SW480 (cell line): ENCODE results near the gene CC2D1B.
"Not testable (repeated sequence)": the region's sequence is repeated elsewhere in the genome, so short reads cannot be mapped to it uniquely, and the experiment has no call there.

ENCODE experiments used
- DNase-seq: peaks from one replicate; pipeline ENCODE4 v3.0.0-alpha.2; 2016; ENCODE audit warnings: low spot score

CC2D1B gene, protein sequence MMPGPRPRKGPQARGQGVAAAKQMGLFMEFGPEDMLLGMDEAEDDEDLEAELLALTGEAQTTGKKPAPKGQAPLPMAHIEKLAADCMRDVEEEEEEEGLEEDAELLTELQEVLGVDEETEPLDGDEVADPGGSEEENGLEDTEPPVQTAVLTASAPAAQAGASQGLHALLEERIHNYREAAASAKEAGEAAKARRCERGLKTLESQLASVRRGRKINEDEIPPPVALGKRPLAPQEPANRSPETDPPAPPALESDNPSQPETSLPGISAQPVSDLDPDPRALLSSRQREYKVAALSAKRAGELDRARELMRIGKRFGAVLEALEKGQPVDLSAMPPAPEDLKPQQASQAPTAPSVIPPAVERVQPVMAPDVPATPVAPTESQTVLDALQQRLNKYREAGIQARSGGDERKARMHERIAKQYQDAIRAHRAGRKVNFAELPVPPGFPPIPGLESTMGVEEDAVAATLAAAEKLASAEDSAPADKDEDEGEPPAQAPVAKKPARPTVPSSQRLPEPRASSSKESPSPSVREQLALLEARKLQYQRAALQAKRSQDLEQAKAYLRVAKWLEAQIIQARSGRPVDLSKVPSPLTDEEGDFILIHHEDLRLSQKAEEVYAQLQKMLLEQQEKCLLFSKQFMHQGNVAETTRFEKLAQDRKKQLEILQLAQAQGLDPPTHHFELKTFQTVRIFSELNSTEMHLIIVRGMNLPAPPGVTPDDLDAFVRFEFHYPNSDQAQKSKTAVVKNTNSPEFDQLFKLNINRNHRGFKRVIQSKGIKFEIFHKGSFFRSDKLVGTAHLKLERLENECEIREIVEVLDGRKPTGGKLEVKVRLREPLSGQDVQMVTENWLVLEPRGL

DNA sequence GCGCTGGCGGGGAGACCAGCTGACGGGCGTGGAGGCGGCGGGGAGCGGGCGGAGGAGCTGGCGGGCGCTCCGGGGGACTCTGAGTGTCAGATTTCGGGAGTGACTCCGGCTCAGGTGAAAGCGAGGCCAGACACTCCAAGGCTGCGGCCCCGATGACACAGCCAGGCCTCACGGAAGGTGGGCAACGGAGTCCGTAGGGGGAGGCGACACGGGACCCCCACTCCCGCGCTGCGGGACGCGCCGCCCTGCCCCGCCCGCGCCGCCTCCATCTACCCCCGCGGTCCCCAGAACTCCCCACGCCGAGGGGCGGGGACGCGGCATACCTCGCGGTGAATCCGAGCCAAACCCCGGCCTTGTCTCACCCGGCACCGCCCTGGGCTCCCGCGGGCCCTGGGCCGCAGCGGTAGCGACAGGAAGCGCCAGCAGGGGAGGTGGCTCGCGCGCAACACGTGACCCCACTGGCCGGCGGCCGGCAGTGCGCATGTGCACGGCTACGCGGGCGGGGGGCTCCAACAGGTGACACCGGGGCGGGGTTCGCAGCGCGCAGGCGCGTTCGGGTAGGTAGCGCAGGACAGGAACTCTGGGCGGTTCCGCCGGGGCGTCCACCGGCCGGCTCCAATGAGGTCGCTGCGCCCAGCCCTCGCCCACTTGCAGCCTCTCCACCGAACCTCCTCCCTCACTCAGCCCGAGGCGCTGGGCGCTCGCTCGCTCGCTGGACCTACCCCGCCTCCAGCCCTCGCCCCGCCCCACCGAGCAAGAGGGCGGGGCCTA lies at the start of gene CC2D1B:
CC2D1B (minus strand) TSS at position 460 of the 771 bp plus-strand sequence. CDS start 1,585 bp downstream, outside the sequence.
- DNase-seq: peak; percentile 97

DNA sequence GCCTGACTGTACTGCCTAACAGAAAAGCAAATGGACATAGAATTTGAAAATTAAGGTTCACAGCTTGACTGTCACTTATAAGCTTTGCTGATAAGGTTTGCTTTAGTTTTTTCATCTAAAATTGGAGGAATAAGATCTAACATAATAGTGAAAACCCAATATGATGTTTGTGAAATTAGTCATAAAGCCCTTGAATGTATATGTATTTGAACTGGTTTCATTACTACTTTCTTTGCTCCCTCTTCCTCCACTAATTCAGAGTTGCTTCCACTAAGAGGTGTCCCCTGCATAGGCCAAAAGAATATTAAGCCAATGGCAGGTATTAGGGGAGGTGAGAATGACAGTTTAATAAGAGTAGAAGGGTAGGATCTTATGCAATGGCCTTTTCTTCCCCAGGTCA lies 48.9 kb upstream of the CC2D1B start:
- no peak for DNase-seq

DNA sequence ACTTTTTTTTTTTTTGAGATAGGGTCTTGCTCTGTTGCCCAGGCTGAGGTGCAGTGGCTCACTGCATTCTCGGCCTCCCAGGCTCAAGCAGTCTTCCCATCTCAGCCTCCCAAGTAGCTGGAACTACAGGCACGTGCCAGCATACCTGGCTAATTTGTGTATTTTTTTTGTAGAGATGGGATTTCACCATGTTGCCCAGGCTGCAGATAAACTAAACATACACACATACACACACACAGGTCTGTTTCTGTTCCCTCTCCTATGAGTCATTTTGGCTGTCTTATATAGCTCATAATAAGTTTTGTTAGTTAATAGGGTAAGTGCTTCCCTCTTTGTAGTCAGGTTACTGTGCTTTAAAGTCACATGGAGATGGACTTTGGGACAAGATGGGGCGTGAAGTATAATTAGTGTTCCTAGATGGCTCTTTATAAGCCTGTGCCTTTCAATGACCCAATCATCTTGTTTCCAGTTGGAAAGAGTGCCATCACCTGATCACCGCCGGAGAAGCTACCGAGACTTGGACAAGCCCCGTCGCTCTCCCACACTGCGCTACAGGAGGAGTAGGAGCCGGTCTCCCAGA lies 47.5 kb upstream of the CC2D1B start:
- DNase-seq: peak; percentile 3

DNA sequence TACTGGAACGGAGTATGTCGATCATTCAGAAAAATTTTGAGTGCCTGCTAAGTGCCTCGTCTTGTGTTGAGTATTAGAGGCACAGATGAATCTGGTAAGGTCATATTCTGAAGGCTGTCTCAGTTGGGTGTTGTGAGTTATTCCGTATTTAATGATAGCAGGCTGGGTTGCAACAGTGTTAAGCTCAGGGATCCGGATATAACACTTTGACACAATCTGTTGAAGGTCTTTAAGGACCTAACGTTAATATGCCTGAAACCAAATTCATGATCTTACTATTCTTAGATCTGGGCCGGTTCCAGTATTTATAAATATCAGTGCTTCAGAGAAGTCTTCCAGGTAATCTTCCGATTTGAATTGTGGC lies 39.0 kb upstream of the CC2D1B start:
- DNase-seq: no peak

DNA sequence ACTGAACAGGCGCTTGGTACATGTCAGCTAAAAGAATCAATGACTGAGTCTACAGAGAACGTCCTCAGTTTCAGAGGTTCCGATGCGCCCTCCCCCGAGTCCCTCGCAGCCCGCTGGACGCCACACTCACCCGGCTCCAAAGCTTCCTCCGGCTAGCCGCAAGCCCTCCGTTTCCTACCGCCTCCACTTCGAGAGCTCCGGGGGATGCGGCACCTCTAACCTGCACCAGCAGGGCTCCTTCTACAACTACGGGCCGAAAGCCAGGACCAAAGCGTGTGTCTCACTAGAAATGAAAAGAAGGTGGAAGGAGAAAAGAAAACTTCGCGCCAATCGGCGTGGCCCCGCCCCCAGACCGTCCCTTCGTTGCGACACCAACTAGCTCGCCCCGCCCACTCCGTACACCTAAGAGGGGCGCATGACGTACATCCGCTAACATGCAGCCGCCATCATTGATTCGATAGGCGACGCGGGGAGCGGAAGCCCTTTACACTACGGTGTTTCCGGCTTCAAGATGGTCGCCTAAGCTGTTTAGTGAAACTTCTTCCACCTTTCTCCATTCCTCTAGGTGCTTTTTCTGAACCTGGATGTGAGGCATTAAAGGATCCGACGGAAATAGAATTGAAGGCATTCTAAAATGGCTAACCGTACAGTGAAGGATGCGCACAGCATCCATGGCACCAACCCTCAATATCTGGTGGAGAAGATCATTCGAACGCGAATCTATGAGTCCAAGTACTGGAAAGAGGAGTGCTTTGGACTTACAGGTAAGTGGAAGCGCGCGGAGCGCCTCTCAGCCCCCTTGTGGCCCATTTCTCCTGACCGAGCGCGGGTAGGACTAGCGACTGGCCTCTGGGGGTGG lies 38.3 kb upstream of the CC2D1B start, which contains the start of the genes ORC1 and PRPF38A:
ORC1 (minus strand) TSS at position 308 of the 859 bp plus-strand sequence. CDS start 2,200 bp downstream, outside the sequence.
PRPF38A (plus strand) TSS at position 487 of the 859 bp plus-strand sequence; CDS start at position 635, 148 bp downstream.
- peak; percentile 96 for DNase-seq

DNA sequence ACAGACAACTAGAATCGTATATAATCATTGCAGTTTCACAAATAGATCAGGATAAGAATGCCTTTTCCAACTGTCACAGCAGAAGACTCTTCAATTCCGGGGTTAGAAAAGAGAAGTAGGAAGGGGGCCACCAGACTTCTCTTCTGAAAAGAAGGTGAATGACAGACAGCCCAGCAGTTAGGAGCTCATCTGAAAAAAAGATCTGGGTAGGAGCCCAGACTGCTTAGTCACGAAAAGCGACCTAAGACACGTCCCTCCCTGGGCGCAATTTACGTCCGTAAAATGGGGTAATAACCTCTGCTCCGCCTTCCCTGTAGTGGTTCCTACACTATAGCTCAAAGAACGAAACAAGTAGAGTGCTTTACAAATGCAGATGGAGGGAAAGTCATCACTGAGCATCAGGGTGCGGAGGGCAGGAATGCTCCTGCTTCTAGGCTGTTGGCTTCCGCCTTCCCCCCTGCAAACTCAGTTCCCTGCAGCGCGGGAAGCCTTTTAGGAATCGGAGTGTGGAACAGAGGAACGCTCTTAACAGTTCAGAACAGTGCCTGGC lies 37.6 kb upstream of the CC2D1B start:
- peak; percentile 34 for DNase-seq

DNA sequence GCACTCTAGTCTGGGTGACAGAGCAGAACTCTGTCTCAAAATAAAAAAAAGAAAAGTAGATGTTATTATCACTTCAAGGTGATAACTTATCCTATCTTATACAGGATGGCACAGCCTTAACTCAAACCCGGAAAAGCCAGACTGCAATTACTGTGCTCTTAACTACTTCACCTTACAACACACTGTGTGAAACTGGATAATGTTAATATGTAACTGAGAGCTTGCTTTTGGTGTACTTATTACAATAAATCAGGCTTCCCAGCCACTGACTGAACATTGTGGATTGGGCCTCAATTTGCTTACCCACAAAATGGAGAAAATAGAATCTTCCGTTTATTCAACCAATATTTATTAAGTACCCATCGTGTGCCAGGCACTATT lies 36.8 kb upstream of the CC2D1B start:
- DNase-seq: no peak

DNA sequence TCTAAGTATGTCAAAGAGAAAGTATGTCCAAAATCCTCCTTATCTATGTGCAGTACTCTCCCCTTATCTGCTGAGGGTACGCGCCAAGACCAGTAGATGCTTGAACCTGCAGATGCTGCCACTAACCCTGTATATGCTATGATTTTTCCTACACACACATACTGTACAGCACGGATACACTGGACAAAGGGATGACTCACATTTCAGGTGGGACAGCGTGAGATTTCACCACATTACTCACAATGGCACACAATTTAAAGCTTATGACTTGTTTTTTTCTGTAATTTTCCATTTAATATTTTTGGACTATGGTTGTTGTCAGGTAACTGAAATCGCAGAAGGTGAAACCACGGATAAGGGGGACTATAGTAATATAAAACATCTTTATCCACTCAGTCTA lies 34.1 kb upstream of the CC2D1B start:
- no peak for DNase-seq

DNA sequence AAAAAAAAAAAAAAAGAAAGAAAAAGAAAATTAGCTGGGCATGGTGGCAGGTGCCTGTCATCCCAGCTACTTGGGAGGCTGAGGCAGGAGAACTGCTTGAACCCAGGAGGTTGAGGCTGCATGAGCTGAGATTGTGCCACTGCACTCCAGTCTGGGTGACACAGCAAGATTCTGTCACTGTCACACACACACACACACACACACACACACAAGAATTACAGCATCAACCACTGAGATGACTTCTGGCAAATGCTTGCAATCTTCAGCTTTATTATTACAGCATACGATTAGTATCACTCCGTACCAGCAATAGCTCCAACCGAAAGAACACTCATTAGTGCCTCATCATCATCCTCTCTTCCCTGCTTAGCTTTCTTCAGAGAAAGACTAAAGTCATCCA lies 33.6 kb upstream of the CC2D1B start:
- no peak for DNase-seq

DNA sequence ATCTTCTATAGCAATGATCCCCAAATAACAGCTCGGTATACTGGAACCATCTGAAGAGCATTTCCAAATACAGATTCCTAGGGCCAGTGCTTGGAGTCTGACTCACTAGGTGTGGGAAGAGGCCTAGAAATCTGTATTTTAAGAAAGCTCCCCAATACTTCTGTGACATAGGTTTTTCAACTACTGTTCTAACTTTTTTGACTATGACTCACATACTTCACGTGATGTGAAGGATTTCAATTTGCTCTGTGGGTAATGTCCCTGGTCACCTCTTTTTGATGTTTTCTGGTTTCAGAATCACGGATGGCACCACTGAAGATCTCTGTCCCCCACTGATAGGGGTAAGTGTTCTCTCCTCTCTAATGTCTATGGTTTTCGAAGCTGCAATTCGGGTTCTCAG lies 27.2 kb upstream of the CC2D1B start:
- DNase-seq: no peak

DNA sequence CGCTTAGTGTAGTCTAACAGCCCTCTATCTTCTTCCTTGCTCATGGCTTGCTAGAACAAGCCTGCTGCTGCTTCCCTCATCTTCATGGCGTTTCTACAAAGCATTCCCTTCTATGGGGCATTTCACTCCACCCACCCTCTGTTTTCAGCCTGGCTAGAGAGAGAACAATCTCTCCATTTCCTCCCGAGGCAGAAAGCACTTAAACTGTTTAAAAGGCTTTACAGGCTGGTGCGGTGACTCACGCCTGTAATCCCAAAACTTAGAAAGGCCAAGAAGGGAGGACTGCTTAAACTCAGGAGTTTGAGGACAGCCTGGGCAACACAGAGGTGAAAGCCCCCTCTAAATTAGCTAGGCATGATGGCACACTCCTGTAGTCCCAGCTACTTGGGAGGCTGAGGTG lies 20.5 kb upstream of the CC2D1B start:
- no peak for DNase-seq

DNA sequence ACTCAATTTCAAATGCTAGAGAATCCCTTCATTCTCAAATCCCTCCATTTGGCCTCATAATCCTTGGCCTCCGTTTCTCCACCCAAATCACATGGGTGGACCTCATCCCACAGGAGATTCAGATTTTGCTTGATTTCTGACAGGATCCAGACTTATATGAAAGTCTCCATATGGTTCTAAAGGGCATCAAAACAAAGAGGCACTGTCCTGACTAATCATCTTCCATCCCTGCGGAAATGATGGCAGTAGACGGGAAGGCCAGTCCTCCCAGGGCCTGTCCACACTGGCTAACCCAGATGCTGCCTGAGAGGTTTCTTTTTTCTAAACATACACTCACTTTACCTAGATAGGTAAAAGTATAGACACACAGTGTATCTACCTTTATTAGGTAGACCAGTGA lies 19.4 kb upstream of the CC2D1B start:
- DNase-seq: no peak

DNA sequence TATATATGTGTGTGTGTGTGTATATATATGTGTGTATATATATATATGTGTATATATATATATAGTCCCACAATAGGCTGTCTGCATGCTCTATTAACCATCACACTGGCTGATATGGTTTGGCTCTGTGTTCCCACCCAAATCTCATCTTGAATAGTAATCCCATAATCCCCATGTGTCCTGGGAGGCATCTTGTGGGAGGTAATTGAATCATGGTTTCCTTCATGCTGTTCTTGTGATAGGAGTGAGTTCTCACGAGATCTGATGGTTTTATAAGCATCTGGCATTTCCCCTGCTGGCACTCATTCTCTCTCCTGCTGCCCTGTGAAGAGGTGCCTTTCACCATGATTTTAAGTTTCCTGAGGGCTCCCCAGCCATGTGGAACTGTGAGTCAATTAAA lies 3.8 kb upstream of the CC2D1B start:
- not testable (repeated sequence) for DNase-seq

DNA sequence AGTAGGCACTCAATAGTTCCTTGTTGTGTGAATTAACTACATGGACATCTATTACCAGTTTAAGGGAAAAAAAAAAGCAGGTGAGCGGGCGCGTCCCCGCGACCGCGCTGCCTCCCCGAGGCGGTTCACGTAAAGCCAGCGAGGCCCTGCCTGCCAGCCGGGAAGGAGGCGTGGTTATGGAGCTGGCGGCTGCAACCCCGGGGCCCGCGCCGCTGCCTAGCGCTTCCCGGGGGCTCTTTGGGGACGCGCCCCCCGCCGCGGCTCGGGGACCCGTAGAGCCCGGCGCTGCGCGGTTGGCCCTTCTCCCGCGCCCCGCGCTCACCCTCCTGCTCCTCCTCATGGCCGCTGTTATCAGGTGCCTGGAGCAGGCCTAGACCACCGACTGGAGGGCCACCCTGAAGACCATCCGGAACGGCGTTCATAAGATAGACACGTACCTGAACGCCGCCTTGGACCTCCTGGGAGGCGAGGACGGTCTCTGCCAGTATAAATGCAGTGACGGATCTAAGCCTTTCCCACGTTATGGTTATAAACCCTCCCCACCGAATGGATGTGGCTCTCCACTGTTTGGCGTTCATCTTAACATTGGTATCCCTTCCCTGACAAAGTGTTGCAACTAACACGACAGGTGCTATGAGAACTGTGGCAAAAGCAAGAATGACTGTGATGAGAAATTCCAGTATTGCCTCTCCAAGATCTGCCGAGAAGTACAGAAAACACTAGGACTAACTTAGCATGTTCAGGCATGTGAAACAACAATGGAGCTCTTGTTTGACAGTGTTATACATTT lies 2.6 kb upstream of the CC2D1B start:
- peak; percentile 67 for DNase-seq

DNA sequence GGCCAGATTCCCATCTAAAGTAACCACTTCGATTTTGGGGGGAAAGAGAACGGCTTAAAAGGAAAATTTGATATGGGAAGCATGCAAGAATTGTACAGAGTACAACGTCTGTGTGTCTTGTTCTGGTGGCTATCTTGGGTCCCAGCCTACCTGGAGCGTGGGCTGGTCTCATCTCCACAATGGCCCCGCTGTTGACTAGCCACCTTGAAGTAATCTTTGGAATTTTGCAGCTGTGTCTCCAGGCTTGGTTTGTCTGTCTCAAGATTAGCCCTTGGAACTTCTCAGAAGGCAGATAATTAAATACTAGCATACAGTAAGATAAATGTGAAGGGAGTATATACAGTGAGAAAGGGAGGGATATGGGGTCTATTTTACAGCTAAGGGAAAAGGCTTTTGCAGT lies 1.3 kb upstream of the CC2D1B start:
- DNase-seq: no peak

DNA sequence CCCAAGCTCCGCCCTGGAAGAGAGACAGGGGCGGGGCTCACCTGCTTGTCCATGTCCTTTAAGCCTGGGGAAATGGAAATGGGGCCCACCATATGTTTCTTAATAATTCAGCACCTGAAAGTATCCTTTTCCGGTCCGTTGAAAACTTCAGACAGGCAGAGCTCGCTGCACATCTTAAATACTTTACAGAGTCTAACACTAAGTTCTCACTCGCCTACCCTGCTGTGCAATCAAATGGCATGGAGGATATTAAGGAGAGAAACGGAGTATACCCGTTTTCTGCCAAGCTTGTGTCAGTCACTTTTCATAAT lies 467 bp upstream of the CC2D1B start:
- DNase-seq: no peak

DNA sequence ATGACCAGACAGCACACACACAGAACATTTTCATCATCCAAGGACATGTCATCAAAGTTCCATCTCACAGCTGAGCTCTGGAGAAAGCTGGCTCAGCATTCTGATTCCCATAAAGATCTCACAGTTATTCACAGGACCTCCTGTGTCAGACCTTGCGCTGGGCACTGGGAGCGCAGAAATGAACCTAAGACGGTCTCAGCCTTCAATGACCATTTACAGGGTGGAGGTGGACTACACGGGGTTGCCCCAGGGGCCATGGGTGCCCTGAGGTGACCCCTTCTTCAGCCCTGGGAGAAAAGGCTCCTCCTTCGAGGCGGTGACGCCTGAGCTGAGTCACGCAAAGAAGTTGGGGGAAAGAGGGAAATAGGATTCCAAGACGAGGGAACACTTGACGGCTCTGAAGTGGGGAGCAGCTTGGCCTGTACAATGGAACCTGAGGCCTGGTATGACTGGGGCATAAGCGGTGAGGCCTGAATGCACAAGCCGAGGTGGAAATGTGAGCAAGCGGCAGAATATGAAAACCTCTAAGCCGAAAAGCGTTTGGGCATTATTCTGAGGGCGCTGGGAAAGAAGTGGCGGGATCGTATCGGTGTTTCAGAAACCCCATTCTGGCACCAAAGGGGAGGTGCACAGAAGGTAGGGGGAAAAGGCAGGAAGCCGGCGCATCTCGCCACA lies 797 bp downstream of the CC2D1B start:
- DNase-seq: peak; percentile 31

DNA sequence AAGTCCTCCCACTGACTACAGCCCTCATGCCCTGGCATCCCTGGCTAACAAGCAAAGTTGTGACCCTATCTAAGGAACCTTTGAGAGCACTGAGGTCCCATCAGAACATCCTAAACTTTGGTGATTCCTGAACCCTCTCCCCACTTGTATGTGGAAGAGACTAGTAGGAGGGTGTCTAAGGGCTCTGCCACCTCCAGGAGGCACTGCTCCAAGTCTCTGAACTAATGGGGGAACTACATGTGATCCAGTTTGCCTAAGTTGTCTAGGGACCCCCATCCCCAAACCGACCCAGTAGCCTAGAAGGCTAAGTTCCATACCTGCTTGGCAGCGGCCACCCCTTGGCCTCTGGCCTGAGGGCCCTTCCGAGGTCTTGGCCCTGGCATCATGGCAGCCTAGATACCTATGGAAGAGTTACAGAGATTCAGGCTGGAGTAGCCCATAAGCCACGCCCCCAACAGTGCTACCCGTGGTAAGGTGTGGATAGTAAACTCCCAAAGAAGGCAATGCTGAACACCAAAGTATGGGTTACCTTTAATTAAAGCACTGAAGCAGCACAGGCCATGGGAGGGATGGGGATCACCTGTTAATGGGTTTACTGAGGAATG lies 1.7 kb downstream of the CC2D1B start:
- no peak for DNase-seq

DNA sequence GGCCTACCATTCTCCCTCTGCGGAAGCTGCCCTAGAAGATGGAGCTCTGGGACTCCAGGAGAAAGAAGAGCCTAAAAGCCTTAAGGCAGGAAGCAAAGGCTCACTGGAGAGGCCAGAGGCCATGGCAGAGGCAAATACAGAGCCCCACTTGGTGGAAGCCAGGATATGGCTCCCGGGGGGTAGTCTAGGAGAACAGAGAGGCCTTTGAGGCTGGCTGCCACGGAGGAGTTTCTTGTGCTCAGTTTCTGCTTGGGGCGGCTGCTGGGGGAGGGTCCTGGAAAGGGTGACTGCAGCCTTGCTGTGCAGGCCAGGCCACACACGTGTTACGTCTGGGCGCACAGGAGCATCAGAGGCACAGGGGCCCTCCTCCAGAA lies 5.4 kb downstream of the CC2D1B start:
- no peak for DNase-seq
